HG02885 (cell line): ENCODE data around the gene CHMP5.
"Not testable (repeated sequence)": the region's sequence is repeated elsewhere in the genome, so short reads cannot be mapped to it uniquely, and the experiment has no call there.

Source experiments
- ATAC-seq: cut with Tn5 transposase; IDR thresholded peaks from one replicate; pipeline ENCODE4 v1.9.1; 2021; ENCODE audit warnings: mild to moderate bottlenecking; ENCODE audit not compliant: unreplicated experiment, poor library complexity

The CHMP5 gene

GRCh38 chr9:33310748-33311147 is 45.9 kb downstream of the CHMP5 start:
- no peak for ATAC-seq

GRCh38 chr9:33311953-33312352 is 47.1 kb downstream of the CHMP5 start:
- no peak for ATAC-seq

- ATAC-seq, result no peak
Observed at GRCh38 chr9:33315371-33315770, 50.5 kb downstream of the CHMP5 start.

- not testable (repeated sequence) for ATAC-seq
Observed at GRCh38 chr9:33317136-33317535, 52.3 kb downstream of the CHMP5 start.

GRCh38 chr9:33318225-33318624 is 53.4 kb downstream of the CHMP5 start:
- no peak for ATAC-seq

GRCh38 chr9:33318781-33319180 is 53.9 kb downstream of the CHMP5 start:
- no peak for ATAC-seq

- no peak for ATAC-seq
Observed at GRCh38 chr9:33320230-33320567, 55.4 kb downstream of the CHMP5 start.

- no peak for ATAC-seq
Observed at GRCh38 chr9:33320568-33321261, 55.9 kb downstream of the CHMP5 start.

- ATAC-seq, result no peak
Observed at GRCh38 chr9:33329117-33329563, 64.3 kb downstream of the CHMP5 start.

- ATAC-seq, result no peak
Observed at GRCh38 chr9:33329979-33330378, 65.1 kb downstream of the CHMP5 start.

GRCh38 chr9:33331377-33331891 is 66.6 kb downstream of the CHMP5 start:
- no peak for ATAC-seq
